Heart right ventricle (tissue), 16 donors: ENCODE data around the gene TAS1R2. TPM values are rescaled to one million over a fixed set of nuclear protein-coding genes. Genes with fewer than 3 reads are reported as not detected.

ENCODE experiments used
- ATAC-seq, 8 donors: fragments of 200-7000 bp; cut with Tn5 transposase; one replicate each; pipeline ENCODE4 v1.9.1; 2020; ENCODE audit warnings: mild to moderate bottlenecking in 8 of 8, moderate library complexity in 8 of 8, moderate number of reproducible peaks in 1 of 8
- DNase-seq, 2 donors: peaks; one replicate each; pipeline ENCODE4 v3.0.0-alpha.2; 2020
- H3K27ac ChIP-seq, 10 donors: fragments of 200-600 bp; sonication (generic) in 2 of 10; one replicate each; pipeline versions ENCODE4 v1.5.0 to v1.8.0; 2020 to 2022; ENCODE audit warnings: mild to moderate bottlenecking in 3 of 10
- H3K27me3 ChIP-seq, 7 donors: fragments of 200-600 bp; one replicate each; pipeline ENCODE4 v1.8.0; 2021 to 2022; ENCODE audit warnings: mild to moderate bottlenecking in 2 of 7
- H3K36me3 ChIP-seq, 9 donors: fragments of 200-600 bp; sonication (generic) in 1 of 9; one replicate each; pipeline versions ENCODE4 v1.5.0 to v1.8.0; 2020 to 2022; ENCODE audit warnings: mild to moderate bottlenecking in 2 of 9
- H3K4me1 ChIP-seq, 9 donors: fragments of 200-600 bp; sonication (generic) in 1 of 9; one replicate each; pipeline versions ENCODE4 v1.5.0 to v1.8.0; 2020 to 2022; ENCODE audit warnings: mild to moderate bottlenecking in 4 of 9
- H3K4me3 ChIP-seq, 10 donors: fragments of 200-600 bp; sonication (generic) in 2 of 10; one replicate each; pipeline versions ENCODE4 v1.5.0 to v1.8.0; 2020 to 2022; ENCODE audit warnings: mild to moderate bottlenecking in 7 of 10, moderate library complexity in 2 of 10
- H3K9me3 ChIP-seq, 11 donors: fragments of 200-600 bp in 10 of 11; sonication (generic) in 2 of 11; one replicate each; pipeline versions ENCODE4 v1.5.0 to v1.8.0; 2013 to 2022; ENCODE audit warnings: mild to moderate bottlenecking in 2 of 11, control low read depth in 1 of 11, moderate library complexity in 1 of 11
- WGBS, 2 donors: extraction: QIAGEN DNeasy Blood & Tissue Kit; methylation state at CpG; one replicate each; pipeline ENCODE4 v1.1.7; 2013; ENCODE audit warnings: inconsistent platforms in 1 of 2; 5-methylcytosine and 5-hydroxymethylcytosine counted together
- intact Hi-C, 10 donors: fragments of 100-400 bp; cut with DNase I; formaldehyde crosslinking; loops; one replicate each; pipeline versions ENCODE4 v1.11.1 to v1.14.2; 2022
- polyA plus RNA-seq, 2 donors: library from polyadenylated mRNA; stranded (reverse); fragments of 200-250 nt; gene quantifications; one replicate each; pipeline ENCODE4 v1.2.3, GENCODE V29; 2013
- total RNA-seq, 10 donors: library from RNA; stranded (reverse); fragmentation: NEBNext Ultra II Directional in 3 of 10; extraction: Animal tissue kit (Norgen Biotek cat#: 25700) in 3 of 10; gene quantifications; one replicate each; pipeline versions ENCODE4 v1.2.1 to v1.2.4, GENCODE V29; 2021 to 2023
- TF ChIP-seq, protein P1 (sequence below), 9 donors: fragments of 200-600 bp; sonication (generic) in 2 of 9; IDR thresholded peaks; one replicate each; pipeline versions ENCODE4 v1.5.0 to v1.8.0; 2021 to 2022; ENCODE audit warnings: antibody characterized with exemption in 9 of 9, mild to moderate bottlenecking in 5 of 9, moderate library complexity in 1 of 9
- donor health status: Arrhythmogenic right ventricular cardiomyopathy.
- donor health status: ischemic (EF 13 %, LVEDD 7.1; RV severe dilation, severe dysfunction).
- donor health status: healthy with polysubstance abuse.
- donor health status: DM: no; HTN: yes; CAD: no.
- donor health status: DM: no; HTN: no; CAD: no.
- donor health status: ischemic (EF 25% LVEDD 6.9; RV normal size, moderate dysfunction).
- donor health status: ischemic (EF 25% LVEDD 5.7; RV mildly dilated, moderate dysfunction).
- donor health status: healthy.
- donor health status: DM: yes; HTN: yes; CAD: no.
- donor health status: Ischemic cardiomyopathy.
- donor health status: ischemic (EF 35%, LVEDD 5.7; RV mildly dilated, moderate dysfunction).
- donor health status: nonischemic (EF 11% LVEDD 7.7; RV severe dilation, severe dysfunction).
- donor health status: DM: yes; HTN: yes; CAD: no.
- donor health status: PGD.
- donor health status: ischemic (EF 29% LVEDD 5.4; RV normal size, mild dysfunction).
- donor health status: nonischemic (EF 23%, LVEDD 6.1; RV moderate dilation, normal function).

Gene TAS1R2
- total and polyA plus RNA-seq, 12 donors, result not detected

- DNase-seq (no peak), ATAC-seq (no peak)
- Histone ChIP-seq H3K9me3 (no peaks in the 10 kb centered on the region), H3K27me3 (peaks cover 0 to 51% (median 15%) of the 10 kb centered on the region in 7 donors), H3K27ac (no peak overlapping the region), H3K4me3 (no peak overlapping the region), H3K4me1 (no peaks in the 10 kb centered on the region), H3K36me3 (no peaks in the 10 kb centered on the region)
- TF ChIP-seq, protein P1, sequence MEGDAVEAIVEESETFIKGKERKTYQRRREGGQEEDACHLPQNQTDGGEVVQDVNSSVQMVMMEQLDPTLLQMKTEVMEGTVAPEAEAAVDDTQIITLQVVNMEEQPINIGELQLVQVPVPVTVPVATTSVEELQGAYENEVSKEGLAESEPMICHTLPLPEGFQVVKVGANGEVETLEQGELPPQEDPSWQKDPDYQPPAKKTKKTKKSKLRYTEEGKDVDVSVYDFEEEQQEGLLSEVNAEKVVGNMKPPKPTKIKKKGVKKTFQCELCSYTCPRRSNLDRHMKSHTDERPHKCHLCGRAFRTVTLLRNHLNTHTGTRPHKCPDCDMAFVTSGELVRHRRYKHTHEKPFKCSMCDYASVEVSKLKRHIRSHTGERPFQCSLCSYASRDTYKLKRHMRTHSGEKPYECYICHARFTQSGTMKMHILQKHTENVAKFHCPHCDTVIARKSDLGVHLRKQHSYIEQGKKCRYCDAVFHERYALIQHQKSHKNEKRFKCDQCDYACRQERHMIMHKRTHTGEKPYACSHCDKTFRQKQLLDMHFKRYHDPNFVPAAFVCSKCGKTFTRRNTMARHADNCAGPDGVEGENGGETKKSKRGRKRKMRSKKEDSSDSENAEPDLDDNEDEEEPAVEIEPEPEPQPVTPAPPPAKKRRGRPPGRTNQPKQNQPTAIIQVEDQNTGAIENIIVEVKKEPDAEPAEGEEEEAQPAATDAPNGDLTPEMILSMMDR (IDR thresholded peaks at IDR 0.05), result no peak
- intact Hi-C loops, result no loop called here
- 95 to 98% methylated on average over 1 of the region's 1 CpG for WGBS, 2 donors
Measured at GRCh38 chr1:18856435-18856834, 3.0 kb downstream of the TAS1R2 start.

DNA sequence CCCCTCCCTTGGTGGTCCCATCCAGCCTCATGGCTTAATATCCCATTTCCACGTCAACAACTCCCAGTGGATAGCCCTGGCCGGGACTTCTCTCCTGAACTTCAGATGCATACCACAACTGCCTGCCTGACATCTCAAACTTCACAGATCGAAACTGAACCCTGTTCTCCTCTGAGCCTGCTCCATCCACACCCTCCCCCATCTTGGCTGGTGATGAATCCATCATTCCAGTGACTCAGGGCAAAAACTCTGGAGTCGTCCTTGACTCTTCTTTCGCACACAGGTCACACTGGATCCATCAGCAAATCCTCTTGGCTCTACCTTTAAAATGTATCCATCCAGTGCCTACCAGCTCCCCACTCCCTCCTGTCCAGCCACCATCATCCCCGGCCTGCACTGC, 3.9 kb downstream of the TAS1R2 start:
- Histone ChIP-seq H3K4me1 (no peaks in the 10 kb centered on the region), H3K4me3 (no peak overlapping the region), H3K27ac (no peak overlapping the region), H3K9me3 (no peaks in the 10 kb centered on the region), H3K36me3 (no peaks in the 10 kb centered on the region), H3K27me3 (peaks cover 0 to 58% (median 18%) of the 10 kb centered on the region in 7 donors)
- ATAC-seq (no peak), DNase-seq (no peak)
- TF ChIP-seq, protein P1 (IDR thresholded peaks at IDR 0.05), result no peak
- intact Hi-C loops, result no loop called here
- WGBS, 2 donors, result 62 to 64% methylated on average over 6 of the region's 6 CpGs

DNA sequence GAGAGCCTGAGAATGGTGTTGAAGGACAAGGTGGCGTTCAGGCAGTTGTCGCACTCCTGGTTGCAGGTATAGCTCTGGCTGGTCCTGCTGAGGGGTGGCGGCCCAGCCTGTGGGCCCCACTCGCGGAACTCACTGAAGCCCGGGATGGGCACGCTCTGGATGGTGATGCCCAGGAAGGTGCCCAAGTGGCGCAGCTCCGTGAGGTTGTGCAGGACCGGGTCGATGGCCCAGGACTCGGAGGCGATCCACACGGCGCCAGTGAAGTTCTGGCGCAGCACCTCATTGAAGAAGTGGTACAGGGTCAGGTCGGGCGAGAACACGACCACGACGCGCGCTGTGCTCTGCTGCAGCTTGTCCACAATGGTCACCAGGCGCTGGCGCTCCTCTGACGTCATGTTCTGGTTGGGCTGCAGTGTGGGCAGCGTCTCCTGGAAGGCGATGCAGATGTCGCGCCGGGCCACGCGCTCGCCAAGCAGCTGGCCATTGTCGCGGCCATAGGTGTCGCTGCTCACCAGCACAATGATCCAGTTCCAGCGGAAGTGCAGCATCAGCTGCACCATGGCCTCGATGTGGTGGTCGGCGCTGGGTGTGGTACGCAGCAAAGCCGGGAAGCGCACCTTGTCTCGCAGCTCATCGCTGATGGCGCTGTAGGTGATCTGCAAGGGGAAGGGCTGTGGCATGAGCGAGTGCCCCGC, 5.0 kb downstream of the TAS1R2 start:
- TF ChIP-seq, protein P1 (IDR thresholded peaks at IDR 0.05), result no peak
- no peak for DNase-seq
- WGBS, 2 donors, result 88 to 89% methylated on average over 49 of the region's 49 CpGs

GRCh38 chr1:18852501-18852900, 7.0 kb downstream of the TAS1R2 start:
- H3K4me1 ChIP-seq, result no peaks in the 10 kb centered on the region
- ATAC-seq (no peak), DNase-seq (no peak)
- 52 to 54% methylated on average over 6 of the region's 6 CpGs for WGBS, 2 donors
- H3K36me3 ChIP-seq, result no peaks in the 10 kb centered on the region
- H3K27me3 ChIP-seq, result peaks cover 0 to 61% (median 19%) of the 10 kb centered on the region in 7 donors
- TF ChIP-seq, protein P1 (IDR thresholded peaks at IDR 0.05), result no peak
- H3K4me3 ChIP-seq, result no peak overlapping the region
- H3K27ac ChIP-seq, result no peak overlapping the region
- H3K9me3 ChIP-seq, result no peaks in the 10 kb centered on the region
- intact Hi-C loops, result no loop called here

More for the DNA sequence above, 5.0 kb downstream of the TAS1R2 start:
- Histone ChIP-seq H3K27ac (no peak overlapping the region), H3K9me3 (no peaks in the 10 kb centered on the region), H3K4me3 (no peak overlapping the region), H3K4me1 (no peaks in the 10 kb centered on the region), H3K27me3 (peaks cover 0 to 60% (median 18%) of the 10 kb centered on the region in 7 donors), H3K36me3 (no peaks in the 10 kb centered on the region)
- intact Hi-C loops, result no loop called here
- peak in 1 of 8 donors; percentile 47 for ATAC-seq
